Endometrium (tissue), 2 donors: ENCODE measurements around the gene ALOX12B.
"Not testable (repeated sequence)": the region's sequence is repeated elsewhere in the genome, so short reads cannot be mapped to it uniquely, and the experiment has no call there.

Experiments used
- FAIRE-seq: peaks from 2 replicates; lab custom pipeline; 2012; peaks lifted over from hg19 to GRCh38; lab: Jason Lieb, UNC
- donor health status: control.
- donor health status: control.

ALOX12B gene

DNA sequence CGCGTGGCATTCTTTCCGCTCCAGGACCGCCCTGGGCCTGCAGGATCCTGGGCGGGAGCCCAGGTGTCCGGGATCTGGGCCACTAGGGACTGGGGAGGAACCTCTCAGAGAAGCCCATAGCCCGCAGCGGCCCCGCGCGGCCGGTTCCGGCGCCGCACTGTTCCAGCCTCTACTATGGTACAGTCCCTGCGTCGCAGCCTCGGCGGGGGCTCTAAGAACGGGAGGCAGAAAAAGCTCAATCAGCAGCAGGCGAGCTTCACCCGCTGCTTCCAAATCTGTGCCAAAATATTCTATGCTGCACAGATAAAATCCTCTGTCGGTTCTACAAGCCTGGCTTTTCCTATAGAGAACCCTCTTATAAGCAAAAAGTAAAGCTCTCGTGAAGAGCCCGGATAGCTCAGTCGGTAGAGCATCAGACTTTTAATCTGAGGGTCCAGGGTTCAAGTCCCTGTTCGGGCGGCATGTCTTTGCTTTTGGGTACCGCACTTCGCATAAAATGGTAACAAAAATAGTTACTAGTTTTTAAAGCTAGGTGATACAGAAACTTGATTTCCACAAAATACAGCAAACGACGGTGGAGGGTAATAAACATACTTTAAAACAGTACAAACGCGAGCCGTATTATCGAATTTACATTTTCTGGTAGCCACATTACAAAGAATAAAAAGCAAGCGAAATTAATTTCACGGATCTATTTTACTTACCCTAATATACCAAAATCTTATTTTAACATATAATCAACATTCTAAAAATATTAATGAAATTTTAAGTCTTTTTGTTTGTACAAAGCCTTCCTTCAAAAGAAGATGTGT, 31.5 kb upstream of the ALOX12B start:
- FAIRE-seq: no peak

DNA sequence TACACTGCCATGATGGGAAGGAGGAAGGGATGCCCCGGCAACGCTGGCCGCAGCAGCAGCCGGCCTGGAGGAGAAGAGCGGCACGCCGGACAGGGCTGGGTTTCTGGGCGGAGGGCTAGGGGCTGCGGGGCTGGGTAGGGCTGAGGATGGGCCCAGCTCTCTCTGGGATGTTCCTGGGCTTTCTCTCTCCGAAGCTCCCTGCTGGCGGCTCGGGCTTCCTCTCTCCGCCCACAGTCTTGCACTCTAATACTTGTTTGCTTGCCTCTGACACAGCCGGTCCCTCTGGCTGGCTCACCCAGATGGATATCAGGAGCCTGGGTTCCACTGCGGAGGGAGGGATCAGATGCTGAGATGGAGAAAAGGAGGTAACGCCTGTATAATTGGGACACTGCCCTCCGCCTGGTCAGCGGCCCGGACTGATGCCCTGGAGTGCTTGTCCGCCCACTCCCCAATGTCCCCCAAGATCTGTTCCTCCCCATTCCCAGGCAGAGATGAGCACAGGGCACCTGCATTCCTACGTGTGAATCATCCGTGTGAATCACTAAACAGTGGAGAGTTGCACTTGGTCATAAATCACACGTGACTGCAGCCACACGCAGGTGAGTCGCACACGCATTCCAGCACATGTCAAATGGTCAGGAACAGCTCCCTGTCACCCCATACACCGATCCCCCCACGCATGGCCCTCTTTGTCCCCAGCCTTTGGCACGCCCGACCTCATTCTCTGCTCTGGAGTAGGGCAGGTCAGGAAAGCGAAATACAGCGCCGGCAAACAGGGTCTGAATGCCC, 30.7 kb upstream of the ALOX12B start, which contains the start of gene ALOXE3:
Gene ALOXE3 (minus strand): TSS at position 535 of the 789 bp plus-strand sequence. CDS start 524 bp downstream, at position 11.
- FAIRE-seq: no peak

DNA sequence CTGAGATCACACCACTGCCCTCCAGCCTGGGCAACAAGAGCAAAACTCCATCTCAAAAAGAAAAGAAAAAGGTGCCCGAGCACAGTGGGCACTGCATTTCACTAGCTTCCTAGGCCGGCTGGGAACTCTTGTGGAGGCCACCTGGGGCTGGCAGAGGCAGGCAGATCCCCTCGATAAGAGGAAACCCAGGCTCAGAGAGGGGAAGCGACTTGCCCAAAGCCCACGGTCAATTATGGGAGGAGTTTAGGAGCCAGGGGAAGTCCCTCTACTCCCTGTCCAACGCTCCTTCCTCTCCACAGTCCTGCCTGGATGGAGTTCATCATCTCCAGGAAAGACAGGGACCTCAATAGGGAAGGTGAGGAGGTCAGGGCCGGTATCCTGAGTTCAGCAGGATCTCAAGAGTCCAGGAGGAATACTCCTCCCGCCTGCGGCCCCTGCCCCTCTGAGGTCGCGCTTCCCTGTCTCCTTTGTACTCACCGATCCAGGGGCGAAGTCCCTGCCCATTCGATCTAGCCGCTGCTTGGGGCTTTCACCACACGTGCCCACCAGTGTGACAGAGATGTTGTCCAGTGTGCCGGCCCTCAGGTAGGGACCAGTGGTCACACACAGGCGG, 30.0 kb upstream of the ALOX12B start:
- no peak for FAIRE-seq

DNA sequence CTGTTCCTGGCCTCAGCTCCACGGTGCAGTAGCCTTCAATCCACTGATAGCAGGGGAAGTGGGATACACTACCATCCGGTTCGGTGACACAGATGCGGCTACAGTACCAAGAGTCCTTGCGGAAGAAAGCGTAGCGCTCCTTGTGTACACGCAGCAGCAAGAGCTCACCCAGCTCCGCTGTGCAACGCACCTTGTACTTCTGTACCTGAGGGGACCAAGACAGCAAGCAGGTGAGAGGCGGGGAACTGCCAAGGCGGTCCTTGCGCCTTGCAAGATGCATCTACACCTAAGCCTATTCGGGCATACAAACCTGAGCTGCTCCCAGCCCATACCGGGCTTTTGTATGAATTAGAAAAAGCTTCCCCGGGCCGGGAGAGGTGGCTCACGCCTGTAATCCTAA, 29.3 kb upstream of the ALOX12B start:
- no peak for FAIRE-seq

DNA sequence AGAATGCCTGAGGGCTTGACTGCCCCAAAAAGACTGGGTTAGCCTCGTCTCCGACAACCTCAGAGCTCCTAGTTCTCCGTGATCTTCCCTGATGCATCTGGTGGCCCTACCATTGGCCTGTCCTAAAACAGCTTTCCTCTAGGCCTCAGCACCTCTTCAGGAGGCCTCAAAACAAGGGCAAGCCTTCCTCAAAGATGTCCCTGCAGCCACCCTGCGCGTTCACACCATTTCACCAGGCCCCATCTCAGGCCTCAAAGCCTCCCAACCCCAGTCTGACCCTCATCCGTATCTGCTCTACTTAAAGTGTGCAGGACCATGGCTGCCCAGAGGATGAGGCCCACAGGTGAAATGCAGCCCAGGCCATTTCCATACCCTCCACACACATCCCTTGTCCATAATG, 23.4 kb upstream of the ALOX12B start:
- FAIRE-seq: no peak

DNA sequence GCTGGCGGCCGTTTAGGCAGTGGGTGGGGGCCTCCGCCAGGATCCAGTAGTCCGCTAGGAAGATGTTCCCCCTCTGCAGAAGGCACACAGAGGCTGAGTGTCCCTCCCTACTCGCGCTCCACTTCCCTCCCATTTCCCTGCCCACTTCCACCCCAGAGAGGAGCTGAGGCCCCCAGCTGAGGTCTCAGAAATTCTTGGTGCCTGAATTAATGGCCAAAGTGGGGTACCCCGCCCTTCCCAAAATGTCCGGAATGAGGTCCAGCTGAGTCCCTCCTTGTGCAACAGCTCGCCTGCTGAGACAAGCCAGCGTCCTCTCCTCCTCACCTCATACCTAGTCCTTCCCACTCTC, 22.9 kb upstream of the ALOX12B start:
- FAIRE-seq: no peak

DNA sequence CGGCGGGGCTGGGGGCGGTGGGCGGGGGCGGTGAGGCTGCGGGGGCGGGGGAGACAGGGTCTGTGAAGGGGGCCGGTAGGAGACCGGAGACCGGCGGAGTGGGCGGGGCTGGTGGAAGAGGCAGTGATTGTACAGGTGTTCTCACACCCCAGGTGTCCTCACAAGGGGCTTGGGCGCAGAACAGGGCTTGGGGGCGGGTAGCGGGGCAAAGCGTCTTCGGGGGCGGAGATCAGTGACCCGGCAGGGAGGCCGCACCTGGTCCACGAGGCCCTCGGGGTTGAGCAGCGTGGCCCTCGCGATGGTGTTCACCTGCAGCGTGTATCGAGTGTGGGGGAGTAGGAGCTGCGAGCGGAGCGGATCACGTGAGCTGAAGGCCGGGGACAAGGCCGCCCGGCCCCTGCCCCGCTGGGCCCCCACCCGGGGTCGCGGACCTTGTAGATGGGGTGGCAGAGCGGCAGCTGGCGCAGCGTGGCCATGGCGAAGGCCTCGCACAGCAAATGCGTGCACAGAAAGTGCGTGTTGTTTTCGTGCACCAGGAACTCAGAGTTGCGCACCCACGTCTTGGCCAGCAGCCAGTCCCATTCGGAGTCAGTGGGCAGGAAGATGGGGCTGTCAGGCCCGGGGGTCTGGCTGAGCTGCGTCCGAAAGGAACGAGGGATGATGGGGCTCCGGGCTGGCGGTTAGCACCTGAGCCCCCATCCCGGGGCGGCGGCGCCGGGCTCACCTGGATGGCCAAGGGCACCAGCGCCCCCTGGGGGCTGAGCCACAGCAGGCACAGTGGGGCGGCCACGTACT, 22.3 kb upstream of the ALOX12B start:
- FAIRE-seq: no peak

DNA sequence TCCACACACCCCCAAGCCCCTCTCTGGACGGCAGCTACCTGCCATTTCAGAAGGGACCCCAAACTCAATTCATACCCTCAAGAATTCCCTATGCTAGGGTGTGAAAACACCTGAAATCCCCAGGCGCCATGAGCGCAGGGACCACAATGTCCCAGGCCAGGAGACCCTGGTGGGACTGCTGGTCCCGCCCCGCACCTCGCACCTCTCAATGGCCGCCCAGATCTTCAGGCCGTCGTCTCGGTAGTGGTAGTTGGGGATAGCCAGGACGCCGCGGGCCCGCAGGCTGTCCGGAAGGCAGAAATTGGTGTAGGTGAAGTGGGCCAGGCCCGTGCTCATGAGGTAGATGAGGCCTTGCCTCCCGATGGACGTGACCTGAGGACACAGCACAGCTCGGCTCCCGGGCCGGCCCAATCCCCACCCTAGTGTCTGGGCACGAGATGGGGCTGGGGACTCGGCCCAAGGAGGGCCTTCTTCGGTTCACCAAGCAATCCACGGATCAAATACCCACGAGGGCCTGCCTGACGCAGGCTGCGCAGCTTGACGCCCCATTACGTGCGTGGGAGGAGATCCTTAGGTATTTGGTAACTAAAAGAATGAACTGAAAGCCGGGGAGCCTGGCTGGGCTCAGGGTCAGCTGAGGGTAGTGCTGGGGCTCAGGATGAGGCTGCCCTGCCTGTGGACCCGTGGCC, 21.6 kb upstream of the ALOX12B start:
- no peak for FAIRE-seq

DNA sequence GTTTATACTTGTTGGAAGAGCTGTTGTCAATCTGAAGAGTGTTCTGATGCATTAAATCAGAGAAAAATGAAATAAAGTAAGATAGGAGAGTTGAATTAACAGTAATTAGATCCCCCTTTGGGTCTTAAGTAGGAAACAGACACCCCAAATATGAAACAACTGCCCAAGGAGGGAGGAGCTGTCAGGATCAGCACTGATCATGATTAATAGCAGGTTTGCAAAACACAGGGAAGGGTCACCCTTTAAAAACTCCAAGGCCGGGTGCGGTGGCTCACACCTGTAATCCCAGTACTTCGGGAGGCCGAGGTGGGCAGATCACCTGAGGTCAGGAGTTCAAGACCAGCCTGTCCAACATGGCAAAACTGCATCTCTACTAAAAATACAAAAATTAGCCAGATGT, 19.5 kb upstream of the ALOX12B start:
- FAIRE-seq: not testable (repeated sequence)

DNA sequence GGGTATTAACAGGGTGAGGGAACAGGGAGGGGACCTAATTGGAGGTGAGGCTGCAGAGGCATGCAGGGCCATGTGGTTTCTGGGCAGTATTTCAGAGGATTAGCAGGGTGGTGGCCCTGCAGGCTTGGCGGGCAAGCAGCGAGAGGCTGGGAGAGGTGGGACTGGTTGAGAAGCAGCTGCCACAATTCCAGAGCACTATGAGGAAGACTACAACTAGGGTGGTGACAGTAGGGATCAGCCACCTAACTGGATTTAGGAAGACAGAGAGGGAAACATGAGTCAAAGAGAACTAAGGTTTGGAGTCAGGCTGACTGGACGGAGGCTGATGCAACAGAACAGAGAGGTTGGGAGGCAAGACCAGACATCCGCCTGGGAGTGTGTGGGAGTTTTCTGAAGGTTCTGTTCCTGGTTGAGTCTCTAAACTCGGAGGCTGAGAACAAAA, 18.5 kb upstream of the ALOX12B start:
- FAIRE-seq: no peak

DNA sequence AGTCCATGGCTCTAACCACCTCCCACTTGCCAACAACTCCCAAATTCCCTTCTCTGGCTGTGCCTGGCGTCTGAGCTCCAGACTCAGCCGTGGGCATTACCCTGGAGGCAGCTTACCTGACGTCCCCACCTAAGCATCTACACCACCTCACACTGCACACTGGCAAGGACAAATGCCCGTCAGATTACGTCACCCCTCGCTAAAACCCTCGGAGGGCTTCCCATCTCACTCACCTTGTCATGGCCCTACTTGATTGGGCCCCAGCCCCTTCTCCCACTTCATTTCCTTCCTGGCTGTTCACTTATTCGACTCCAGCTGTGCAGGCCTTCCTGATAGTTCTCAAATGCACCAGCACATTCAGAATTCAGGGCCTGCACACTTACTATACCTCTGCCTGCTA, 17.4 kb upstream of the ALOX12B start:
- FAIRE-seq: no peak

DNA sequence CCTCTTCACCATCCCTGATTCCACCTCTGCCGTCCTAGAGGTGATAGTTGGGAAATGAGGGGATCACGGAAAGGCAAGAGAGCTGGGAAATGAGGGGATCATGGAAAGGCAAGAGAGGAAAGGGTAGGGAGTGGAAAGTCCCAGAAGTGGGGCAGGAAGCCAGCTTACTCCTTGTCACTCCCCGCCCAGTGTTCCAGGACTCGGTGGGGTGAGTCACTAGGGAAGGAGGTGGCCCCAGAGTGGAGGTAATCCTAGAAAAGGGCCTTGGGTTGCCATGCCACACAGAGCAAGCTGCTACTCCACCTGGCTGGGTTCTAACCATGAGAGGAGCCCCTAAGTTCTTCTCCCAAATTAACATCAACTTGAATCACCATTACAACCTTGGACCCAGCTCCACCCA, 16.0 kb upstream of the ALOX12B start:
- no peak for FAIRE-seq

DNA sequence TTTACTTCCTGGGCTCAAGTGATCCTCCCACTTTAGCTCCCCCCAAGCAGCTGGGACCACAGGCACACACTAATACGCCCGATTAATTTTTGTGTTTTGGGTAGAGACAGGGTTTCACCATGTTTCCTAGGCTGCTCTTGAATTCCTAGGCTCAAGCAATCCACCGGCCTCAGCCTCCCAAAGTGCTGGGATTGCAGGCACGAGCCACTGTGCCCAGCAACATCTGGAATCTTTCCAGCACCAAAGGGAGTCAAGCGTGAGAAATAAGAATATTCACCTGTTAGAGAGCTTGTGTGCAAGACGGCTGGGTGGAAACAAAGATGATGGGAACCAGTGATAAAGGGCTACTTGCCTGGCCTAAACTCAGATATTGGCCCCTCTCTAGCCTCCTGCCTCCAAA, 14.2 kb upstream of the ALOX12B start:
- FAIRE-seq: no peak

DNA sequence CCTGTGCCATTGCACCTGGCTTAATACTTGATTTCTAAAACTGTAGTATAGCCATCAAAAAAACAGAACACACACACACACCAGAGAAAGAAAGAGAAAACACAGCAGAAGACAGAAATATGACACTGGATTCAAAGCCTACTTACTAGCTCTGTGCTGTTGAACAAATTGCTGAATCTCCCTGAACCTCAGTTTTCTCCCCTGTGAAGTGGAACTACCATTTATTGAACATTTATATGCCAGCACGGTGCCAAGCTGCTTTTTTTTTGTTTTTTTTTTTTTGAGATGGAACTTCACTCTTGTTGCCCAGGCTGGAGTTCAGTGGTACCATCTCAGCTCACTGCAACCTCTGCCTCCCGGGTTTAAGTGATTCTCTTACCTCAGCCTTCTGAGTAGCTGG, 13.2 kb upstream of the ALOX12B start:
- FAIRE-seq: no peak

DNA sequence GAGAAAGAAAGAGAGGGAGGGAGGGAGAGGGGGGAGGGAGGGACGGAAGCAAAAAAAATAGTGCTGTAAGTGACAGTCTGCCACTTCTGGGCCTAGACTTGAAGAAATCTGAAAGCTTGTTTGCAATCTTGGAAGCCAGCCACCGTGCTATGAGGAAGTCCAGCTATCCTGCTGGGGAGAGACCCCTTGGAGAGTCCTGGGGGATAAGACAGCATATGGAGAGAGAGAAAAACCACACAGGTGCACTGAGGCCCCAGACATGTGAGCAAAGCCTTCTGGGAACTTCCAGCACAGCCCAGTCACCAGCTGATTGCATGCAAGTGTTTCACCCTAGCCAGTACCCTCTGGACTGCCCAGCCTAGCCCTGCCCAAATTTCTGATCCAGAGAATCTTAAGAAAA, 12.6 kb upstream of the ALOX12B start:
- FAIRE-seq: no peak

DNA sequence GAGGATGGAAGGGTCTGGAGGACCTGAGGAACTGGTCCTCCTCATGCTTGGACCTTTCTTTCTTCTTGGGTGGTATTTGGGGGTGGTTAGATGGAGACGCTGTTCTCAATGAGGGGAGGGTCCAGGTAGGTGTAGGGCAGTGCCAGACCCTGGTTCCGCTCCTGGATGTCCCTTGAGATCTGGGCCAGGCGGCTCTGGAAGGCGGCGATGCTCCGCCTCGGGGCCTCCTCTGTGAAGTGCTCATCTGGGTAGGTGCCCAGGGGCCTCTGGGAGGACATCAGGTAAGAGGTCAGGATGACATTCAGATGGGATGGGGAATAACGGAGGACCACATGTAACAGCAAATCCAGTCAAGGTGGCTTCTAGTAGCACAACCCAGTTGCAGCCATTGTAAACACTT, 9.0 kb upstream of the ALOX12B start:
- no peak for FAIRE-seq

DNA sequence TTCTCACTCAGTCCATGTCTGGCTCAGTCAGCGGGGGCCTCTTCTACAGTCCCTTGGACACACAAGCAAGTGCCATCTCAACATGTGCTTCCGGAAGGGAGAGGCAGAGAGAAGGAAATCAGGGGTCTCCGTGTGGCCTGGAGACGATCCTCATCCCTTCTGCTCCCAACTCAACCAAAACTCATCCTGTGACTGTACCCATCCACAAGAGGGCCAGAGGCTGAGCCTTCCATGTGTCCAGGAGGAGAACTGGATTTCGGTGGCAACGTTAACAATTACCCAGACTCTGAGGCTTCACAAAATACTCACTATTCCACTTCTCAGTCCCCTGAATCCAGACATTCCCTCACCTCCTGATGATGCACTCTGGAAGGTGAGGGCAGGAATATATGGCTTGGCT, 7.8 kb upstream of the ALOX12B start:
- FAIRE-seq: no peak

DNA sequence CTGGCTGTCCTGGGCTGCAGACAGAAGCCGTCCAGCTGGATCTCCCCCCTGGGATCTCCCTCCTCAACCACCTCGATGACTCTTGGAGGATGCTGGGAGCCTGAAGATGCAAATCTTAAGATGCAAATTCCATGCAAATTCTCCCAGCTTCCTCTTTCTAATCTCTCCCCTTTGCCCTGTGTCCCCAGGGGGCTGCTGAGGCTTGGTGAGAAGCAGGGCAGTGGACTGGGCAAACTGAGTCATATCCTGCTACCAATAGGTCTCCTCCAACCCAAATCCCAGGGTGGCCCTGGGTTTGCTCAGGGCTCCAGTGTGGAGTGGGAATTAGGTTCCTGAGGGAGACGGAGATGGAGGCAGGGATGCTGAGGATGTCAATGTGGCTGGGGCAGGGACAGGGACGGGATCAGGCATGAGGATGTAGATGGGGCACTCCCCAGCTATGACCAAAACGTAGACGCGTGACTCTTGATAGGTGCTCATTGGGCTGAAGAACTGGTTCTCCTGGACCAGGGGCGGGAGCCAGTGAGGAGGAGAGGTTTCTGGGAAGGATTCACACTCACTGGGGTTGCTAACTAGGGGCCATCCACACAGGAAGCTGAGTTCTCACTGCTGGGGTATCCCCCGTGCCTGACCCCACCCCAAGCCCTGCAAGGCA, 3.6 kb upstream of the ALOX12B start:
- FAIRE-seq: no peak

DNA sequence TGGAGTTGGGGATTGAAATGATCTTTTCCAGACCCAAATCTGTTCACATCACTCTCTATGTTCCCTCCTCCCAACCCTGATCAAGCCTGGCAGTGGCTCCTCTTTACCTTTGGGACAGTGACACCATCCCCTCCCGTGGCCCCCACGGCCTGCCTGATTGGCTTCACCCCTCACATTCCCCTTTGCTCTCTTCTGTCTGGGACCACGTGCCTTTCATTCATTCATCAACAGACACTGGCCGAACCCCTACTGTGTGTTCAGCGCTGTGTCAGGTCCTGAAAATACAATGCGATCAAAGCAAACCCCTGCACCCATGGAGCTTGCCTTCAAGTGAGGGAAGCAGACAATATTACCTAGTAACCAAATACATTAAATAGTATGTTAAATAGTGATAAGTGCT, 2.2 kb upstream of the ALOX12B start:
- FAIRE-seq: no peak

DNA sequence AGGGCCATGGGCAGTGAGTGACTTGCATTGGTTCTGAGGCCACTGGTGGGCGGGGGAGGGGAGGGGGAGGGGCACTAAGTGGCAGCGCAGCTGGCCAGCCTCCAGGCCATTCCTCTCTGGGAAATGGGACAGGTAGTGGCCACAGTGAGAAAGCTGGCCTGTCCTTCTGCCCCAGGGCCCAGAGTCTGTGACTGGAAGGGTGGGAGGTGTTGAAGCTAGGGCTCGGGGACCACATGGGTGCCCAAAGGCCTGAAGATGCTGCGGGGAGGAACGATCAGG, 375 bp upstream of the ALOX12B start:
- no peak for FAIRE-seq

DNA sequence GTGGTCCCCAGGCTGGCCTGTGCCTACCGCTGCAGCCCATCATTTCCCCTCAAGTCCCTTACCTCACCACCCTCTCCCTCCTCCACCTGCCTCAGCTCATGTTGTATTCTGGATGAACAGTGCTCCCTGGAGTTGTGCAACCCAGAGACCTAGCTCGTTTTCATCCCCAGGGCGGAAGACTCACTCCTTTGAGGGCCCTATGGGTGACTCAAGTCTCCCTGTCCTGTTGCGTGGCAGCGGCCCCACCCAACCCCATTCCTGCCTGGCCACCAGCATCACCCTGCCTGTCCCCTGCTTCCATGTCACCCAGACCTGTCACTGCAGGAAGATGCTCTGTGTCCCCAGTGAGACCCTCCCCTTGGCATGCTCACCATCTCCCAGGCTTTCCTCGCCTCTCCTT, 3.3 kb downstream of the ALOX12B start:
- no peak for FAIRE-seq
